A673 (cell line): ENCODE measurements around the gene GPR32. TPM values are rescaled to one million over a fixed set of nuclear protein-coding genes. Genes with fewer than 3 reads are reported as not detected.

Source experiments
- BruUV-seq: library from RNA; stranded (reverse); fragments of 400-500 nt; replicated peaks from 2 replicates; lab custom pipeline; 2021; lab: Mats Ljungman, UMichigan
- CTCF ChIA-PET: fragments of 300-600 bp; sonication (Branson Sonifier 250); formaldehyde crosslinking; loops from one replicate; lab custom pipeline; 2022; ENCODE audit warnings: antibody characterized with exemption; lab: Charles Lee
- POLR2A ChIA-PET: fragments of 300-600 bp; sonication (Branson Sonifier 250); formaldehyde crosslinking; loops from one replicate; lab custom pipeline; 2022; ENCODE audit warnings: antibody characterized with exemption; ENCODE audit not compliant: low non-redundant PET; lab: Charles Lee
- DNase-seq: peaks from one replicate; pipeline ENCODE4 v3.0.0-alpha.2; 2015; ENCODE audit warnings: low spot score
- H3K27ac ChIP-seq: fragments of 200-600 bp; sonication (generic); 2 replicates; pipeline ENCODE4 v1.5.1; 2016; ENCODE audit warnings: mixed run types, low read depth, mild to moderate bottlenecking, mixed read lengths, antibody characterized with exemption, low read length; ENCODE audit not compliant: poor library complexity, severe bottlenecking
- H3K27me3 ChIP-seq: fragments of 200-600 bp; sonication (generic); replicated peaks from 2 replicates; pipeline ENCODE4 v1.6.1; 2017; ENCODE audit warnings: mixed run types, low read depth, mild to moderate bottlenecking, mixed read lengths, antibody characterized with exemption, low read length; ENCODE audit not compliant: insufficient read depth, poor library complexity
- H3K36me3 ChIP-seq: fragments of 200-600 bp; sonication (generic); 2 replicates; pipeline ENCODE4 v1.6.1; 2016; ENCODE audit warnings: mixed run types, mild to moderate bottlenecking, mixed read lengths, antibody characterized with exemption, low read length; ENCODE audit not compliant: insufficient read depth, poor library complexity, severe bottlenecking
- H3K4me1 ChIP-seq: fragments of 200-600 bp; sonication (generic); 2 replicates; pipeline ENCODE4 v1.6.1; 2017; ENCODE audit warnings: mixed run types, mild to moderate bottlenecking, mixed read lengths, antibody characterized with exemption, low read length; ENCODE audit not compliant: insufficient read depth, poor library complexity, severe bottlenecking
- H3K4me3 ChIP-seq: fragments of 200-600 bp; sonication (generic); 2 replicates; pipeline ENCODE4 v1.5.1; 2016; ENCODE audit warnings: low read depth, mixed run types, mild to moderate bottlenecking, mixed read lengths, low read length; ENCODE audit not compliant: poor library complexity, severe bottlenecking
- H3K9me3 ChIP-seq: fragments of 200-600 bp; sonication (generic); 2 replicates; pipeline ENCODE4 v1.6.1; 2016; ENCODE audit warnings: mixed run types, low read depth, mild to moderate bottlenecking, mixed read lengths, antibody characterized with exemption, low read length; ENCODE audit not compliant: poor library complexity, severe bottlenecking
- EZH2 ChIP-seq: fragments of 200-600 bp; sonication (generic); IDR thresholded peaks from 2 replicates; pipeline ENCODE4 v1.6.1; 2017; ENCODE audit warnings: borderline replicate concordance, low read depth, mild to moderate bottlenecking, mixed read lengths, antibody characterized with exemption, low read length; ENCODE audit not compliant: poor library complexity, severe bottlenecking
- intact Hi-C: fragments of 100-400 bp; cut with micrococcal nuclease; formaldehyde crosslinking; loops from one replicate; pipeline ENCODE4 v1.10.0; 2022; ENCODE audit not compliant: unreplicated experiment
- total RNA-seq: library from RNA; stranded (reverse); gene quantifications from 2 replicates; pipeline ENCODE4 v1.2.3, GENCODE V29; 2021
- TF ChIP-seq, protein P1 (sequence below): fragments of 300-800, 200-600 bp; sonication (generic); conservative IDR thresholded peaks from 2 replicates; pipeline ENCODE4 v1.5.1; 2017; ENCODE audit warnings: low read depth, mild to moderate bottlenecking, antibody characterized with exemption, low read length, moderate library complexity, mixed read lengths

The GPR32 gene
- total RNA-seq, 1 experiment from 2014 or later, result not detected

DNA sequence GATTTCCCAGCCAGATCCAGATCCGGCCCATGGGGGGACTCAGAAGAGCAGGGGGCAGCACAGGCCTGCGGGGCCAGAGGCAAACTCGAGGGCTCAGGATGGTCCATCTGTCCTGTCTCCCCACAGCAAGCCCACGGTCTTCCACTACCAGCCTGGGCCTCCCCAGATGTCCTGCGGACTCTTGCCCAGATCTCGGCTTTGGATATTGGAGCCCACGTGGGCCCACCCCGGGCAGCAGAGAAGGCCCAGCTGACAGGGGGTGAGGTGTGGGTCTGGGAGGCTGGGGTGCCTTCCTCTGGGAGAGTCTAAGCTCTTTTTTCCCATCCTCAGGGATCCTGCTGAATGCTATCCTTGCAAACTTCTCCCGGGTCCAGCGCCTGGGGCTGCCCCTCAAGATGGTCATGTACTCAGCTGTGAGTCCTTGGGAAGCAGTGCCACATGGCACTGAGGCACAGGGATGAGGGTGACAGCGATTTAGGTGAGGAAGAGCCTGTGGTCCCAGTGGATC lies 23.3 kb downstream of the GPR32 start:
- peak; percentile 39 for DNase-seq
- peak overlapping the region; percentile 5 for H3K27ac ChIP-seq
- no peaks in the 10 kb centered on the region for H3K27me3 ChIP-seq
- POLR2A ChIA-PET, result no interaction called here
- intact Hi-C loops, result loop anchor here (5.0 kb wide), 1 partner anchor 129 kb away; no protein-coding TSS in a partner anchor
- CTCF ChIA-PET, result interaction anchor here (0.7 kb wide), 1 partner anchor 69 kb away, joined by 4 read pairs; no protein-coding TSS in a partner anchor
- H3K9me3 ChIP-seq, result no peaks in the 10 kb centered on the region
- no TSS peak for BruUV-seq
- no peak overlapping the region for H3K4me3 ChIP-seq
- peaks cover 16% of the 10 kb centered on the region for H3K4me1 ChIP-seq
- no peak for TF ChIP-seq EZH2
- TF ChIP-seq, protein P1, sequence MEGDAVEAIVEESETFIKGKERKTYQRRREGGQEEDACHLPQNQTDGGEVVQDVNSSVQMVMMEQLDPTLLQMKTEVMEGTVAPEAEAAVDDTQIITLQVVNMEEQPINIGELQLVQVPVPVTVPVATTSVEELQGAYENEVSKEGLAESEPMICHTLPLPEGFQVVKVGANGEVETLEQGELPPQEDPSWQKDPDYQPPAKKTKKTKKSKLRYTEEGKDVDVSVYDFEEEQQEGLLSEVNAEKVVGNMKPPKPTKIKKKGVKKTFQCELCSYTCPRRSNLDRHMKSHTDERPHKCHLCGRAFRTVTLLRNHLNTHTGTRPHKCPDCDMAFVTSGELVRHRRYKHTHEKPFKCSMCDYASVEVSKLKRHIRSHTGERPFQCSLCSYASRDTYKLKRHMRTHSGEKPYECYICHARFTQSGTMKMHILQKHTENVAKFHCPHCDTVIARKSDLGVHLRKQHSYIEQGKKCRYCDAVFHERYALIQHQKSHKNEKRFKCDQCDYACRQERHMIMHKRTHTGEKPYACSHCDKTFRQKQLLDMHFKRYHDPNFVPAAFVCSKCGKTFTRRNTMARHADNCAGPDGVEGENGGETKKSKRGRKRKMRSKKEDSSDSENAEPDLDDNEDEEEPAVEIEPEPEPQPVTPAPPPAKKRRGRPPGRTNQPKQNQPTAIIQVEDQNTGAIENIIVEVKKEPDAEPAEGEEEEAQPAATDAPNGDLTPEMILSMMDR, result no peak
- H3K36me3 ChIP-seq, result peaks cover 28% of the 10 kb centered on the region

- Histone ChIP-seq H3K9me3 (no peaks in the 10 kb centered on the region), H3K27ac (peak overlapping the region; percentile 5), H3K4me3 (no peak overlapping the region), H3K4me1 (peaks cover 16% of the 10 kb centered on the region), H3K36me3 (peaks cover 34% of the 10 kb centered on the region), H3K27me3 (no peaks in the 10 kb centered on the region)
- no TSS peak for BruUV-seq
- POLR2A ChIA-PET, result interaction anchor here (0.6 kb wide), 1 partner anchor 450 kb away, joined by 4 read pairs; no protein-coding TSS in a partner anchor
- CTCF ChIA-PET, result no interaction called here
- DNase-seq, result peak; percentile 64
- TF ChIP-seq, protein P1, result no peak
- TF ChIP-seq EZH2, result no peak
- intact Hi-C loops, result loop anchor here (5.0 kb wide), 1 partner anchor 128 kb away; no protein-coding TSS in a partner anchor
These were observed 24.0 kb downstream of the GPR32 start for GRCh38 chr19:50794074-50794875.

DNA sequence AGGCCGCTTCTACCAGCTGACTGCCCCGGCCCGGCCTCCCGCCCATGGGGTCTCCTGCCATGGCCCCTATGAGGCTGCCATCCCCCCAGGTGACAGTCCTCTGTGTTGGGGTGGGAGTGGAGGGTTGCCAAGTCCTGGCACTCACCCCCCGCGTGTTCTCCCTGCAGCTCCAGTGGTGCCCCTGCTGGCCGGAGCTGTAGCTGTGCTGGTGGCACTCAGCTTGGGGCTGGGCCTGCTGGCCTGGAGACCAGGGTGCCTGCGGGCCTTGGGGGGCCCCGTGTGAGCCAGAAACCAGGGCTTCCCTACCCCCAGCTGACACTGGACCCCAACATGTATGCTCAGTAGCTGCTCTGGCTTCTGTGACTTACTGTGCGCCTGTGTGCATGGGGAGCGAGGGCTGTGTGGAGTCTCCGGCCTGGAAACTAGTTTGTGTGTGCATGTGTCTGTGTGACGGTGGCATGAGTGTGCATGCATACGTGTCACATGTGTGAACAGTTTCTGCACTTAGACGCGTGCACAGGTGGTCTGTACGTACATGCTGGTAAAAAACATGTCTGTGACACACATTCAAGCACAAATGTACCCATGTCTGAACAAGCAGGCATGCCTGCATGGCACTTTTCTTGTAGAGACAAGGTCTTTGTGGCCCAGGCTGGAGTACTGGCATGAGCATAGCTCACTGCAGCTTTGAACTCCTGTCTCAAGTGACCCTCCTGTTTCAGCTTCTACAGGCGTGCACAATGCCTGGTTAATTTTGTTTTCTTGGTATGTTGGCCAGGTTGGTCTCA lies 24.8 kb downstream of the GPR32 start:
- POLR2A ChIA-PET, result interaction anchor here (0.6 kb wide), 1 partner anchor 449 kb away, joined by 4 read pairs; no protein-coding TSS in a partner anchor
- no peaks in the 10 kb centered on the region for H3K27me3 ChIP-seq
- H3K36me3 ChIP-seq, result peaks cover 42% of the 10 kb centered on the region
- peak; percentile 69 for DNase-seq
- intact Hi-C loops, result loop anchor here (5.0 kb wide), 1 partner anchor 127 kb away; no protein-coding TSS in a partner anchor
- no peak for TF ChIP-seq EZH2
- TF ChIP-seq, protein P1, result peak; percentile 58
- H3K9me3 ChIP-seq, result no peaks in the 10 kb centered on the region
- BruUV-seq, result no TSS peak
- H3K4me1 ChIP-seq, result peaks cover 17% of the 10 kb centered on the region
- no peak overlapping the region for H3K4me3 ChIP-seq
- H3K27ac ChIP-seq, result no peak overlapping the region
- CTCF ChIA-PET, result interaction anchor here (1.0 kb wide), 1 partner anchor 10 kb away, joined by 3 read pairs; no protein-coding TSS in a partner anchor
